Panc1 (cell line): ENCODE measurements around the gene BRD3OS. TPM values are rescaled to one million over a fixed set of nuclear protein-coding genes. Genes with fewer than 3 reads are reported as not detected.

Source experiments
- ATAC-seq: fragments of 200-7000 bp; cut with Tn5 transposase; 2 replicates; pipeline ENCODE4 v1.9.1; 2020; ENCODE audit warnings: mild to moderate bottlenecking, moderate library complexity
- BruUV-seq: library from RNA; stranded (reverse); fragments of 400-500 nt; replicated peaks from 2 replicates; lab custom pipeline; 2021; lab: Mats Ljungman, UMichigan
- CTCF ChIA-PET: fragments of 300-600 bp; sonication (Branson Sonifier 250); formaldehyde crosslinking; loops from one replicate; lab custom pipeline; 2022; ENCODE audit warnings: antibody characterized with exemption; lab: Charles Lee
- POLR2A ChIA-PET: fragments of 300-600 bp; sonication (Branson Sonifier 250); formaldehyde crosslinking; loops from one replicate; lab custom pipeline; 2022; ENCODE audit warnings: antibody characterized with exemption; lab: Charles Lee
- DNase-seq: peaks from one replicate; pipeline ENCODE4 v3.0.0-alpha.2; 2010; ENCODE audit warnings: low read depth, low spot score
- H3K27ac ChIP-seq: 2 replicates; pipeline ENCODE4 v1.5.1; 2011; ENCODE audit warnings: mild to moderate bottlenecking, low read length, inconsistent platforms
- H3K27me3 ChIP-seq: fragments of 200-500 bp; sonication (Bioruptor generic); 2 replicates; pipeline ENCODE4 v1.6.0; 2014; ENCODE audit warnings: low read length, inconsistent platforms; ENCODE audit not compliant: control insufficient read depth, insufficient read depth
- H3K36me3 ChIP-seq: fragments of 200-500 bp; sonication (Bioruptor generic); 2 replicates; pipeline ENCODE4 v1.5.1; 2014; ENCODE audit warnings: inconsistent platforms, mild to moderate bottlenecking, low read length, moderate library complexity; ENCODE audit not compliant: control insufficient read depth, insufficient read depth
- H3K4me1 ChIP-seq: 2 replicates; pipeline ENCODE4 v1.5.1; 2011; ENCODE audit warnings: inconsistent platforms, mild to moderate bottlenecking, low read length, moderate library complexity; ENCODE audit not compliant: control insufficient read depth, insufficient read depth
- H3K4me3 ChIP-seq, 2 experiments: 2 replicates each; pipeline ENCODE4 v1.5.1; 2011 to 2012; ENCODE audit warnings: low read depth in 2 of 2, low read length in 2 of 2, mild to moderate bottlenecking in 2 of 2, inconsistent platforms in 1 of 2, moderate library complexity in 1 of 2
- H3K9me3 ChIP-seq: fragments of 200-500 bp; sonication (Bioruptor generic); 2 replicates; pipeline ENCODE4 v1.5.1; 2014; ENCODE audit warnings: low read depth, mild to moderate bottlenecking, inconsistent platforms, low read length, moderate library complexity; ENCODE audit not compliant: control insufficient read depth, insufficient read depth
- CTCF ChIP-seq: fragments of 450-650 bp; IDR thresholded peaks from 2 replicates; pipeline ENCODE4 v1.5.1; 2017; ENCODE audit warnings: mild to moderate bottlenecking
- POLR2AphosphoS5 ChIP-seq: IDR thresholded peaks from 2 replicates; pipeline ENCODE4 v1.6.1; 2012; ENCODE audit warnings: mild to moderate bottlenecking, low read depth, low read length, moderate library complexity
- REST ChIP-seq, 2 experiments: IDR thresholded peaks; 2 replicates each; pipeline ENCODE4 v1.6.1; 2011 to 2012; ENCODE audit warnings: low read depth in 2 of 2, control low read depth in 1 of 2, low read length in 1 of 2, mild to moderate bottlenecking in 1 of 2, moderate library complexity in 1 of 2; ENCODE audit not compliant: insufficient read depth in 1 of 2
- SIN3A ChIP-seq: IDR thresholded peaks from 2 replicates; pipeline ENCODE4 v1.6.1; 2012; ENCODE audit warnings: low read depth, mild to moderate bottlenecking, low read length, moderate library complexity, borderline replicate concordance; ENCODE audit not compliant: insufficient read depth
- TCF7L2 ChIP-seq: IDR thresholded peaks from 2 replicates; pipeline ENCODE4 v1.6.1; 2011; ENCODE audit warnings: mild to moderate bottlenecking, low read depth, low read length, inconsistent platforms
- in situ Hi-C: cut with HindIII; loops from 2 replicates; pipeline ENCODE4 v1.10.0; 2016; ENCODE audit warnings: low sequenced_read_pairs, low pct_unique_long_range_greater_than_20kb
- intact Hi-C: fragments of 100-400 bp; cut with micrococcal nuclease; formaldehyde crosslinking; loops from one replicate; pipeline ENCODE4 v1.10.0; 2022; ENCODE audit not compliant: unreplicated experiment
- total RNA-seq: library from RNA; stranded (reverse); gene quantifications from one replicate; pipeline ENCODE4 v1.2.1, GENCODE V29; 2021; ENCODE audit not compliant: unreplicated experiment

BRD3OS gene
- total RNA-seq, 1 experiment from 2014 or later = 22.1 TPM

GRCh38 chr9:134061019-134061687 is 35.9 kb downstream of the BRD3OS start:
- in situ Hi-C loops (no loop called here), intact Hi-C loops (no loop called here)
- Histone ChIP-seq H3K36me3 (no peaks in the 10 kb centered on the region), H3K27me3 (no peaks in the 10 kb centered on the region), H3K4me3 (no peak overlapping the region), H3K27ac (no peak overlapping the region), H3K4me1 (peaks cover under 1% of the 10 kb centered on the region; the same call in 1 of the 2 replicates), H3K9me3 (no peaks in the 10 kb centered on the region)
- no peak for ATAC-seq
- BruUV-seq = no TSS peak
- POLR2A ChIA-PET = no interaction called here
- no peak for TF ChIP-seq CTCF
- TF ChIP-seq REST (IDR thresholded peaks at IDR 0.05; ENCODE audit: insufficient read depth in 1 of 2, low read depth in 2 of 2, low read length in 1 of 2) = no peak
- TF ChIP-seq POLR2AphosphoS5 = no peak
- TF ChIP-seq SIN3A = no peak
- no peak for TF ChIP-seq TCF7L2
- no peak for DNase-seq
- CTCF ChIA-PET = no interaction called here

GRCh38 chr9:134061688-134062371 is 36.5 kb downstream of the BRD3OS start:
- no peak for ATAC-seq
- Histone ChIP-seq H3K4me1 (no peaks in the 10 kb centered on the region; the same call in 1 of the 2 replicates), H3K4me3 (no peak overlapping the region), H3K27ac (no peak overlapping the region), H3K36me3 (no peaks in the 10 kb centered on the region; the same call in 1 of the 2 replicates), H3K27me3 (no peaks in the 10 kb centered on the region), H3K9me3 (no peaks in the 10 kb centered on the region)
- CTCF ChIA-PET = no interaction called here
- BruUV-seq = no TSS peak
- no peak for DNase-seq
- intact Hi-C loops (no loop called here), in situ Hi-C loops (no loop called here)
- TF ChIP-seq SIN3A (no peak), CTCF (no peak), TCF7L2 (no peak), REST (IDR thresholded peaks at IDR 0.05; ENCODE audit: insufficient read depth in 1 of 2, low read depth in 2 of 2, low read length in 1 of 2) (no peak), POLR2AphosphoS5 (no peak)
- POLR2A ChIA-PET = no interaction called here
